ENCODE results near the gene MARVELD2.

Gene MARVELD2

GRCh38 chr5:69493396-69494133 is 78.6 kb downstream of the MARVELD2 start:
- DNase-seq: no peak

Measured in fibroblast of skin of scalp (primary cell).